ENCODE measurements around the gene FAM98A. TPM values are rescaled to one million over a fixed set of nuclear protein-coding genes. Genes with fewer than 3 reads are reported as not detected.

Gene FAM98A
- polyA plus RNA-seq, 1 of the 3 experiments (the other 2 are of a cell fraction): 231 TPM

- peak; percentile 57 for DNase-seq
- H3K9me2 ChIP-seq: no peaks in the 10 kb centered on the region
- no peak overlapping the region for H3K4me3 ChIP-seq (ENCODE audit: low read depth in 2 of 2, low read length in 1 of 2)
- H3K4me2 ChIP-seq: no peak overlapping the region
- no peaks in the 10 kb centered on the region for H4K20me1 ChIP-seq (ENCODE audit: insufficient read depth)
- H3K27ac ChIP-seq (ENCODE audit: low read depth in 2 of 2, low read length in 1 of 2): peak overlapping the region in 1 of 2 experiments; percentile 39; a peak in 1 of 4 replicates
- peaks cover 15% of the 10 kb centered on the region for H3F3A ChIP-seq (replicated peaks; ENCODE audit: insufficient read depth)
- peaks cover 6% of the 10 kb centered on the region; the same call in 1 of the 2 replicates for H3K79me2 ChIP-seq (ENCODE audit: insufficient read depth)
- H3K36me3 ChIP-seq (replicated peaks in 1 of 2; ENCODE audit: control insufficient read depth in 1 of 2, insufficient read depth in 2 of 2, low read length in 1 of 2): peaks cover 41 to 56% of the 10 kb centered on the region in 2 experiments
- POLR2A ChIA-PET: interaction anchor here (0.5 to 0.7 kb wide), 2 partner anchors 95 to 1171 kb away, joined by 3 to 4 read pairs; no protein-coding TSS in a partner anchor
- no peak overlapping the region for H3K9ac ChIP-seq
- no peaks in the 10 kb centered on the region for H3K27me3 ChIP-seq (ENCODE audit: insufficient read depth)
- H3K9me3 ChIP-seq: no peaks in the 10 kb centered on the region
- H3K4me1 ChIP-seq (ENCODE audit: control insufficient read depth in 1 of 2, insufficient read depth in 2 of 2, low read depth in 1 of 2, low read length in 1 of 2): no peaks in the 10 kb centered on the region; a peak in 1 of 4 replicates
- CTCF ChIA-PET: interaction anchor here (0.6 to 3.0 kb wide), 36 partner anchors 11 to 1596 kb away, joined by 3 to 42 read pairs (median 4); partner anchors contain the start of genes FAM98A and RASGRP3
- TF ChIP-seq MEF2A (IDR thresholded peaks at IDR 0.05; ENCODE audit: borderline replicate concordance, low read depth) (no peak), CTCF (IDR thresholded peaks at IDR 0.05) (peak; percentile 99), EZH2phosphoT487 (IDR thresholded peaks at IDR 0.05; ENCODE audit: borderline replicate concordance, low read depth) (no peak), SMC3 (IDR thresholded peaks at IDR 0.05; ENCODE audit: low read depth, low read length) (peak; percentile 55), JUND (IDR thresholded peaks at IDR 0.05) (no peak), USF1 (IDR thresholded peaks at IDR 0.05; ENCODE audit: borderline replicate concordance, low read depth) (no peak), RAD21 (IDR thresholded peaks at IDR 0.05; ENCODE audit: low read length) (peak; percentile 89), RXRA (IDR thresholded peaks at IDR 0.05; ENCODE audit: borderline replicate concordance, low read depth) (no peak), IRF3 (IDR thresholded peaks at IDR 0.05; ENCODE audit: low read depth, low read length) (no peak), YY1 (IDR thresholded peaks at IDR 0.05; ENCODE audit: low read depth) (no peak), GABPA (IDR thresholded peaks at IDR 0.05; ENCODE audit: low read depth) (no peak)
- H2AFZ ChIP-seq (ENCODE audit: low read depth): no peak overlapping the region
- 36% methylated on average over 2 of the region's 2 CpGs for WGBS (ENCODE audit: low lambda C conversion rate)
Measured at GRCh38 chr2:33583194-33583938, 15.7 kb downstream of the FAM98A start.

- H3K4me2 ChIP-seq: no peak overlapping the region
- H3F3A ChIP-seq (replicated peaks; ENCODE audit: insufficient read depth): peaks cover 23% of the 10 kb centered on the region
- no peaks in the 10 kb centered on the region; a peak in 1 of 4 replicates for H3K4me1 ChIP-seq (ENCODE audit: control insufficient read depth in 1 of 2, insufficient read depth in 2 of 2, low read depth in 1 of 2, low read length in 1 of 2)
- no peak overlapping the region for H2AFZ ChIP-seq (ENCODE audit: low read depth)
- H3K4me3 ChIP-seq (ENCODE audit: low read depth in 2 of 2, low read length in 1 of 2): no peak overlapping the region
- H3K27ac ChIP-seq (ENCODE audit: low read depth in 2 of 2, low read length in 1 of 2): no peak overlapping the region
- no peaks in the 10 kb centered on the region for H4K20me1 ChIP-seq (ENCODE audit: insufficient read depth)
- H3K79me2 ChIP-seq (ENCODE audit: insufficient read depth): peaks cover 6% of the 10 kb centered on the region; the same call in 1 of the 2 replicates
- no peaks in the 10 kb centered on the region for H3K9me3 ChIP-seq
- WGBS (ENCODE audit: low lambda C conversion rate): 87% methylated on average over 5 of the region's 5 CpGs
- peaks cover 26 to 41% of the 10 kb centered on the region in 2 experiments for H3K36me3 ChIP-seq (replicated peaks in 1 of 2; ENCODE audit: control insufficient read depth in 1 of 2, insufficient read depth in 2 of 2, low read length in 1 of 2)
- ChIA-PET CTCF (interaction anchor here (0.7 to 3.0 kb wide), 7 partner anchors 10 to 809 kb away, joined by 3 to 42 read pairs (median 14); partner anchors contain the start of gene FAM98A), POLR2A (no interaction called here)
- H3K9me2 ChIP-seq: no peaks in the 10 kb centered on the region
- no peak for DNase-seq
- H3K9ac ChIP-seq: no peak overlapping the region
- H3K27me3 ChIP-seq (ENCODE audit: insufficient read depth): no peaks in the 10 kb centered on the region
- TF ChIP-seq RXRA (IDR thresholded peaks at IDR 0.05; ENCODE audit: borderline replicate concordance, low read depth): no peak
- TF ChIP-seq NFIC (IDR thresholded peaks at IDR 0.05; ENCODE audit: borderline replicate concordance): no peak
- TF ChIP-seq NRF1 (IDR thresholded peaks at IDR 0.05; ENCODE audit: low read depth, low read length): no peak
- no peak for TF ChIP-seq ELF1 (IDR thresholded peaks at IDR 0.05)
- TF ChIP-seq USF2 (IDR thresholded peaks at IDR 0.05; ENCODE audit: borderline replicate concordance, low read depth, low read length): no peak
- no peak for TF ChIP-seq EP300 (IDR thresholded peaks at IDR 0.05; ENCODE audit: borderline replicate concordance in 1 of 2, low read depth in 1 of 2, low read length in 1 of 2)
- no peak for TF ChIP-seq MAX (IDR thresholded peaks at IDR 0.05; ENCODE audit: low read depth)
- TF ChIP-seq ZBTB33 (IDR thresholded peaks at IDR 0.05; ENCODE audit: borderline replicate concordance, low read depth): no peak
- no peak for TF ChIP-seq SIN3A (IDR thresholded peaks at IDR 0.05; ENCODE audit: borderline replicate concordance, low read depth, low read length)
- no peak for TF ChIP-seq SMC3 (IDR thresholded peaks at IDR 0.05; ENCODE audit: low read depth, low read length)
Measured at GRCh38 chr2:33581872-33582271, 17.2 kb downstream of the FAM98A start.

Data from SK-N-SH (cell line).